Right atrium auricular region (tissue), 2 donors: ENCODE data around the gene TSPAN31. TPM values are rescaled to one million over a fixed set of nuclear protein-coding genes. Genes with fewer than 3 reads are reported as not detected.

Source experiments
- DNase-seq: peaks from one replicate; pipeline ENCODE4 v3.0.0-alpha.2; 2019; ENCODE audit warnings: low spot score
- H3K27ac ChIP-seq, 2 donors: fragments of 200-600 bp; sonication (generic); 1 replicate in 1 of 2; 2 replicates in 1 of 2; pipeline ENCODE4 v1.5.1; 2016 to 2019
- H3K27me3 ChIP-seq, 2 donors: fragments of 200-600 bp; sonication (generic); one replicate each; pipeline versions ENCODE4 v1.5.1 to v1.6.0; 2017 to 2019
- H3K36me3 ChIP-seq: fragments of 200-600 bp; sonication (generic); one replicate; pipeline ENCODE4 v1.5.1; 2016
- H3K4me1 ChIP-seq, 2 donors: fragments of 200-600 bp; sonication (generic); one replicate each; pipeline versions ENCODE4 v1.5.1 to v1.6.0; 2017 to 2019
- H3K4me3 ChIP-seq, 2 donors: fragments of 200-600 bp; sonication (generic); 1 replicate in 1 of 2; 2 replicates in 1 of 2; pipeline ENCODE4 v1.5.1; 2017 to 2019; ENCODE audit warnings: mild to moderate bottlenecking in 1 of 2, moderate library complexity in 1 of 2
- H3K9me3 ChIP-seq, 2 donors: fragments of 200-600 bp; sonication (generic); one replicate each; pipeline ENCODE4 v1.5.1; 2019
- total RNA-seq, 2 donors: library from RNA; depleted of rRNA; stranded (reverse); fragments of >200 nt; gene quantifications; one replicate each; pipeline ENCODE4 v1.1.0, GENCODE V29; 2016
- TF ChIP-seq, protein P1 (sequence below), 2 donors: fragments of 200-600 bp; sonication (generic); IDR thresholded peaks; one replicate each; pipeline ENCODE4 v1.5.1; 2019; ENCODE audit warnings: antibody characterized with exemption in 2 of 2

TSPAN31 gene
- total RNA-seq, 2 donors from 2014 or later, result 50.3 to 59.6 TPM

GRCh38 chr12:57741413-57741789, 3.4 kb upstream of the TSPAN31 start:
- H3K27me3 ChIP-seq, result peaks cover 8 to 25% of the 10 kb centered on the region in 2 donors
- H3K9me3 ChIP-seq, result no peaks in the 10 kb centered on the region
- H3K36me3 ChIP-seq, result peaks cover under 1% of the 10 kb centered on the region
- peak overlapping the region in 1 of 2 donors; percentile 15 for H3K4me3 ChIP-seq
- H3K4me1 ChIP-seq, result peaks cover 0 to 46% of the 10 kb centered on the region in 2 donors
- TF ChIP-seq, protein P1, sequence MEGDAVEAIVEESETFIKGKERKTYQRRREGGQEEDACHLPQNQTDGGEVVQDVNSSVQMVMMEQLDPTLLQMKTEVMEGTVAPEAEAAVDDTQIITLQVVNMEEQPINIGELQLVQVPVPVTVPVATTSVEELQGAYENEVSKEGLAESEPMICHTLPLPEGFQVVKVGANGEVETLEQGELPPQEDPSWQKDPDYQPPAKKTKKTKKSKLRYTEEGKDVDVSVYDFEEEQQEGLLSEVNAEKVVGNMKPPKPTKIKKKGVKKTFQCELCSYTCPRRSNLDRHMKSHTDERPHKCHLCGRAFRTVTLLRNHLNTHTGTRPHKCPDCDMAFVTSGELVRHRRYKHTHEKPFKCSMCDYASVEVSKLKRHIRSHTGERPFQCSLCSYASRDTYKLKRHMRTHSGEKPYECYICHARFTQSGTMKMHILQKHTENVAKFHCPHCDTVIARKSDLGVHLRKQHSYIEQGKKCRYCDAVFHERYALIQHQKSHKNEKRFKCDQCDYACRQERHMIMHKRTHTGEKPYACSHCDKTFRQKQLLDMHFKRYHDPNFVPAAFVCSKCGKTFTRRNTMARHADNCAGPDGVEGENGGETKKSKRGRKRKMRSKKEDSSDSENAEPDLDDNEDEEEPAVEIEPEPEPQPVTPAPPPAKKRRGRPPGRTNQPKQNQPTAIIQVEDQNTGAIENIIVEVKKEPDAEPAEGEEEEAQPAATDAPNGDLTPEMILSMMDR (IDR thresholded peaks at IDR 0.05), result no peak
- no peak overlapping the region for H3K27ac ChIP-seq
- DNase-seq, result no peak

DNA sequence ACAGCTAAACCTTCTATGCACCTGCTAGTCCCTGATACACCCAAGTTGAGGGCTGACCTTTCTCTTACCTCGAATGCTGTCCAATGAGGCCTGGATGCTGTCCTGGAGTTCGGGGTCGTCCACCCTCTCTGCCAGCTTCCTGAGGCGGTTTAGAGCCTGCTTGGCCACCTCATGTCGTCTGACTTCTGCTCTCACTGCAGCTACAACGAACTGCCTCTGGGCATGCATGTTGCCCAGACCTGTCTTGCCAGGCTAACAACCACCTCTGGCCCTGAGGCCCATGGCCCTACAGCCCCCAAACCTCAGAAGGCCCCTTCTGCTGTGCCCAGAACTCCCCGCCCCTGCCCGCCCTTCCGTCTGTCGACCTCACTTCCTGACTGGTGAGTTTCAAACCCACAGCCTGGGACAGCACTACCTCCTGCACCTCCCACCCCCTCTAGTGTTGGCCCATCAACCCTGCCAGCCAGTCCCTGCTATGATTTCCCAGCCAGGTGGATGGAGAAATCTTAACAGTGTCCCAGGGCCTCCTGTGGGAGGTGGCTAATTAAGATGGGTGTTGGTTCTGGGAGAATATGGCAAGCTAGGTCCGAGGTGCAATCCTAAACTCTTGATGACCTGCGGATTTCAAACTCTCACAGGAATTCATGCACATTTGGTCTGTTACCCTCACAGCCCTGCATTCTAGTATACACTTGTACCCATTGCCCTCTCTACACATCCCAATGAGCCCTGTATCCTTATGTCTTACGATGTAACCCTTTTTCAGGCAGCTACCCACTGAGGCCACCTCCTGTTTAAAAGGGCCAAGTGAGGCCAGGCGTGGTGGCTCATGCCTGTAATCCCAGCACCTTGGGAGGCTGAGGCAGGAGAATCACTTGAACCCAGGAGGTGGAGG, 2.7 kb upstream of the TSPAN31 start:
- H3K36me3 ChIP-seq, result peaks cover 8% of the 10 kb centered on the region
- DNase-seq, result no peak
- no peaks in the 10 kb centered on the region for H3K9me3 ChIP-seq
- peak overlapping the region in 1 of 2 donors; percentile 15 for H3K4me3 ChIP-seq
- TF ChIP-seq, protein P1 (IDR thresholded peaks at IDR 0.05), result no peak
- H3K27ac ChIP-seq, result peak overlapping the region in 1 of 2 donors; percentile 57
- peaks cover 0 to 39% of the 10 kb centered on the region in 2 donors for H3K4me1 ChIP-seq
- H3K27me3 ChIP-seq, result peaks cover 8 to 20% of the 10 kb centered on the region in 2 donors

DNA sequence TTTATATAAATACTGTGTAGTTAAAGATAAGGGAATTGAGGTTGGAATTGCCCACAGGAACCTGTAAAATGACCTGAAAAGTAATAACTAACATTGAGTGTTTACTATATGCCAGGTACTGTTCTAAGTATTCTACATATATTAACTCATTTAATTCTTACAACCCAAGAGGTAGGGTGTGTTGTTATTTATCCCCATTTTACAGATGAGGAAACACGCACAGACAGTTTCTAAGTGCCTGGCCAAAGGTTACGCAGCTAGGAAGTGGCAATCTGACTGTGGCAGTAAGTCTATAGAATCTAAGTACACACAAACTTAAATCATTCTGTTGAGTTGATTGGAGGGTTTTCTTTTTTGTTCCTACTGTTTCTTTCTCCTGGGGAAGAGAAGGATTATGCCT, 1.1 kb upstream of the TSPAN31 start:
- peaks cover 2 to 3% of the 10 kb centered on the region in 2 donors for H3K27me3 ChIP-seq
- H3K9me3 ChIP-seq, result no peaks in the 10 kb centered on the region
- TF ChIP-seq, protein P1 (IDR thresholded peaks at IDR 0.05), result no peak
- H3K4me1 ChIP-seq, result peaks cover 0 to 22% of the 10 kb centered on the region in 2 donors
- peaks cover 24% of the 10 kb centered on the region for H3K36me3 ChIP-seq
- no peak for DNase-seq
- peak overlapping the region in 1 of 2 donors; percentile 95 for H3K27ac ChIP-seq
- H3K4me3 ChIP-seq, result no peak overlapping the region

- Histone ChIP-seq H3K4me1 (peaks cover 0 to 18% of the 10 kb centered on the region in 2 donors), H3K27me3 (no peaks in the 10 kb centered on the region), H3K9me3 (no peaks in the 10 kb centered on the region), H3K36me3 (peaks cover 30% of the 10 kb centered on the region), H3K4me3 (peak overlapping the region; percentile 90 to 95), H3K27ac (peak overlapping the region; percentile 95 to 97)
- TF ChIP-seq, protein P1 (IDR thresholded peaks at IDR 0.05), result no peak
- DNase-seq, result peak; percentile 89
Observed at GRCh38 chr12:57744194-57744776, 554 bp upstream of the TSPAN31 start.

GRCh38 chr12:57745485-57745881, 644 bp downstream of the TSPAN31 start:
- Histone ChIP-seq H3K27ac (peak overlapping the region; percentile 95 to 97), H3K4me1 (peaks cover 0 to 18% of the 10 kb centered on the region in 2 donors), H3K4me3 (peak overlapping the region; percentile 90 to 95), H3K36me3 (peaks cover 40% of the 10 kb centered on the region), H3K9me3 (no peaks in the 10 kb centered on the region), H3K27me3 (no peaks in the 10 kb centered on the region)
- DNase-seq, result no peak
- TF ChIP-seq, protein P1 (IDR thresholded peaks at IDR 0.05), result no peak
